ENCODE results near the gene ADI1. TPM values are rescaled to one million over a fixed set of nuclear protein-coding genes. Genes with fewer than 3 reads are reported as not detected.

The ADI1 gene
- total RNA-seq, 1 donor from 2014 or later: 41.6 TPM

GRCh38 chr2:3465328-3465727 is 54.0 kb downstream of the ADI1 start:
- no peaks in the 10 kb centered on the region for H4K20me1 ChIP-seq (ENCODE audit: insufficient read depth, low read length)
- H3K27ac ChIP-seq (ENCODE audit: low read depth, low read length): peak overlapping the region; percentile 88
- Mint-ChIP-seq H3K27ac (ENCODE audit: unreplicated experiment) (peak overlapping the region; percentile 70), H3K4me1 (ENCODE audit: low read depth, unreplicated experiment) (peaks cover 22% of the 10 kb centered on the region), H3K27me3 (ENCODE audit: low read depth, unreplicated experiment) (no peaks in the 10 kb centered on the region), H3K36me3 (ENCODE audit: low read depth, unreplicated experiment) (peaks cover 11% of the 10 kb centered on the region), H3K9me3 (ENCODE audit: unreplicated experiment) (no peaks in the 10 kb centered on the region), H3K4me3 (ENCODE audit: unreplicated experiment) (no peak overlapping the region)
- DNase-seq (ENCODE audit: low read depth) (peak; percentile 50), FAIRE-seq (no peak)
- peak overlapping the region; percentile 75 for H3K9ac ChIP-seq (ENCODE audit: low read length)
- H2AFZ ChIP-seq (ENCODE audit: low read depth, low read length): no peak overlapping the region
- peak overlapping the region; percentile 21 for H3K4me3 ChIP-seq (ENCODE audit: insufficient read depth, low read depth, low read length)
- H3K4me2 ChIP-seq (ENCODE audit: low read length): peak overlapping the region; percentile 69
- no peaks in the 10 kb centered on the region for H3K36me3 ChIP-seq (ENCODE audit: insufficient read depth, low read length)
- no peaks in the 10 kb centered on the region for H3K27me3 ChIP-seq (ENCODE audit: insufficient read depth, low read length)
- H3K4me1 ChIP-seq (ENCODE audit: insufficient read depth, low read length): peaks cover 32% of the 10 kb centered on the region
- TF ChIP-seq CTCF (IDR thresholded peaks at IDR 0.05; ENCODE audit: insufficient read depth, low read depth, low read length): no peak
- TF ChIP-seq EZH2 (IDR thresholded peaks at IDR 0.05; ENCODE audit: insufficient read depth, low read length): no peak
- no peaks in the 10 kb centered on the region for H3K79me2 ChIP-seq (ENCODE audit: insufficient read depth, low read length)
- no peaks in the 10 kb centered on the region for H3K9me3 ChIP-seq (ENCODE audit: insufficient read depth, low read depth, low read length)

- Histone ChIP-seq H3K4me1 (ENCODE audit: insufficient read depth, low read length) (peaks cover 23% of the 10 kb centered on the region), H3K4me3 (ENCODE audit: insufficient read depth, low read depth, low read length) (no peak overlapping the region), H3K9me3 (ENCODE audit: insufficient read depth, low read depth, low read length) (no peaks in the 10 kb centered on the region), H4K20me1 (ENCODE audit: insufficient read depth, low read length) (no peaks in the 10 kb centered on the region), H3K36me3 (ENCODE audit: insufficient read depth, low read length) (no peaks in the 10 kb centered on the region), H2AFZ (ENCODE audit: low read depth, low read length) (no peak overlapping the region), H3K9ac (ENCODE audit: low read length) (no peak overlapping the region), H3K27me3 (ENCODE audit: insufficient read depth, low read length) (no peaks in the 10 kb centered on the region), H3K79me2 (ENCODE audit: insufficient read depth, low read length) (no peaks in the 10 kb centered on the region), H3K27ac (ENCODE audit: low read depth, low read length) (no peak overlapping the region), H3K4me2 (ENCODE audit: low read length) (no peak overlapping the region)
- H3K4me3 Mint-ChIP-seq (ENCODE audit: unreplicated experiment): no peak overlapping the region
- peak overlapping the region; percentile 8 for H3K27ac Mint-ChIP-seq (ENCODE audit: unreplicated experiment)
- no peaks in the 10 kb centered on the region for H3K9me3 Mint-ChIP-seq (ENCODE audit: unreplicated experiment)
- H3K27me3 Mint-ChIP-seq (ENCODE audit: low read depth, unreplicated experiment): no peaks in the 10 kb centered on the region
- FAIRE-seq (no peak), DNase-seq (ENCODE audit: low read depth) (no peak)
- H3K4me1 Mint-ChIP-seq (ENCODE audit: low read depth, unreplicated experiment): peaks cover 15% of the 10 kb centered on the region
- TF ChIP-seq EZH2 (IDR thresholded peaks at IDR 0.05; ENCODE audit: insufficient read depth, low read length) (no peak), CTCF (IDR thresholded peaks at IDR 0.05; ENCODE audit: insufficient read depth, low read depth, low read length) (no peak)
- H3K36me3 Mint-ChIP-seq (ENCODE audit: low read depth, unreplicated experiment): peaks cover 9% of the 10 kb centered on the region
These were observed 54.8 kb downstream of the ADI1 start for GRCh38 chr2:3464401-3465005.

GRCh38 chr2:3463944-3464343 is 55.4 kb downstream of the ADI1 start:
- H3K36me3 Mint-ChIP-seq (ENCODE audit: low read depth, unreplicated experiment): peaks cover 9% of the 10 kb centered on the region
- no peaks in the 10 kb centered on the region for H3K27me3 ChIP-seq (ENCODE audit: insufficient read depth, low read length)
- H3K9me3 Mint-ChIP-seq (ENCODE audit: unreplicated experiment): no peaks in the 10 kb centered on the region
- H3K4me1 Mint-ChIP-seq (ENCODE audit: low read depth, unreplicated experiment): peaks cover 15% of the 10 kb centered on the region
- no peak for FAIRE-seq
- no peak overlapping the region for H2AFZ ChIP-seq (ENCODE audit: low read depth, low read length)
- no peaks in the 10 kb centered on the region for H3K9me3 ChIP-seq (ENCODE audit: insufficient read depth, low read depth, low read length)
- no peak overlapping the region for H3K4me3 ChIP-seq (ENCODE audit: insufficient read depth, low read depth, low read length)
- H3K4me2 ChIP-seq (ENCODE audit: low read length): no peak overlapping the region
- H3K9ac ChIP-seq (ENCODE audit: low read length): no peak overlapping the region
- no peak overlapping the region for H3K27ac ChIP-seq (ENCODE audit: low read depth, low read length)
- no peak for TF ChIP-seq CTCF (IDR thresholded peaks at IDR 0.05; ENCODE audit: insufficient read depth, low read depth, low read length)
- TF ChIP-seq EZH2 (IDR thresholded peaks at IDR 0.05; ENCODE audit: insufficient read depth, low read length): no peak
- H3K36me3 ChIP-seq (ENCODE audit: insufficient read depth, low read length): peaks cover 2% of the 10 kb centered on the region
- H3K27me3 Mint-ChIP-seq (ENCODE audit: low read depth, unreplicated experiment): no peaks in the 10 kb centered on the region
- peak overlapping the region; percentile 8 for H3K27ac Mint-ChIP-seq (ENCODE audit: unreplicated experiment)
- H4K20me1 ChIP-seq (ENCODE audit: insufficient read depth, low read length): no peaks in the 10 kb centered on the region
- DNase-seq (ENCODE audit: low read depth): no peak
- H3K79me2 ChIP-seq (ENCODE audit: insufficient read depth, low read length): no peaks in the 10 kb centered on the region
- peaks cover 21% of the 10 kb centered on the region for H3K4me1 ChIP-seq (ENCODE audit: insufficient read depth, low read length)
- no peak overlapping the region for H3K4me3 Mint-ChIP-seq (ENCODE audit: unreplicated experiment)

All from astrocyte (in vitro differentiated cells and primary cell).